K562 (cell line): ENCODE data around the gene MAD1L1. TPM values are rescaled to one million over a fixed set of nuclear protein-coding genes. Genes with fewer than 3 reads are reported as not detected.
A peak's percentile ranks its signal among the peaks of the same experiment; 100 is the strongest.

Source experiments
- ATAC-seq: fragments of 200-7000 bp; cut with Tn5 transposase; 3 replicates; pipeline ENCODE4 v1.9.1; 2020; ENCODE audit warnings: moderate library complexity
- BruUV-seq: library from RNA; stranded (reverse); fragments of 400-500 nt; replicated peaks from 2 replicates; lab custom pipeline; 2021; lab: Mats Ljungman, UMichigan
- CTCF ChIA-PET: fragments of 300-600 bp; formaldehyde crosslinking; extraction: SDS; loops from one replicate; lab custom pipeline; 2021; ENCODE audit warnings: low intra/inter-chr PET ratio; lab: Yijun Ruan, JAX
- POLR2A ChIA-PET: fragments of 300-600, 350-650 bp; sonication (Branson Sonifier 250); formaldehyde crosslinking; extraction: SDS; loops from one replicate; lab custom pipeline; 2021; ENCODE audit warnings: antibody characterized with exemption, inconsistent platforms; lab: Yijun Ruan, JAX
- DNase-seq, 4 experiments: peaks; one replicate each; pipeline versions ENCODE4 v3.0.0 to v3.0.0-alpha.2; 2011 to 2018; ENCODE audit warnings: low spot score in 3 of 4, mixed read lengths in 3 of 4; ENCODE audit errors: extremely low read depth in 1 of 4
- FAIRE-seq: peaks from 2 replicates; lab custom pipeline; 2011; peaks lifted over from hg19 to GRCh38; lab: Jason Lieb, UNC
- H2AFZ ChIP-seq: 2 replicates; pipeline ENCODE4 v1.6.0; 2011; ENCODE audit warnings: low read depth, low read length, control low read depth, inconsistent platforms
- H3K27ac ChIP-seq: fragments of 200-600 bp; 3 replicates; pipeline ENCODE4 v1.8.0; 2011; ENCODE audit warnings: low read depth, mild to moderate bottlenecking, control low read depth, inconsistent platforms, low read length, moderate library complexity, mixed read lengths; ENCODE audit errors: extremely low read depth
- H3K27me3 ChIP-seq, 2 experiments: fragments of 300-600 bp in 1 of 2; 2 replicates in 1 of 2; 3 replicates in 1 of 2; pipeline versions ENCODE4 v1.6.0 to v1.8.0; 2011; ENCODE audit warnings: inconsistent platforms in 2 of 2, low read length in 2 of 2, mild to moderate bottlenecking in 1 of 2, mixed read lengths in 1 of 2, moderate library complexity in 1 of 2; ENCODE audit not compliant: control insufficient read depth in 2 of 2, insufficient read depth in 2 of 2
- H3K36me3 ChIP-seq: fragments of 300-600 bp; 3 replicates; pipeline ENCODE4 v1.8.0; 2011; ENCODE audit warnings: mild to moderate bottlenecking, low read length, inconsistent platforms; ENCODE audit not compliant: control insufficient read depth, insufficient read depth
- H3K4me1 ChIP-seq, 2 experiments: fragments of 200-600 bp in 1 of 2; replicated peaks in 1 of 2; 2 replicates in 1 of 2; 3 replicates in 1 of 2; pipeline versions ENCODE4 v1.5.1 to v1.8.0; 2011; ENCODE audit warnings: inconsistent platforms in 2 of 2, low read length in 2 of 2, mild to moderate bottlenecking in 1 of 2, mixed read lengths in 1 of 2, moderate library complexity in 1 of 2; ENCODE audit not compliant: control insufficient read depth in 2 of 2, insufficient read depth in 2 of 2
- H3K4me2 ChIP-seq: 2 replicates; pipeline ENCODE4 v1.6.1; 2011; ENCODE audit warnings: low read length, control low read depth, inconsistent platforms, mixed read lengths; ENCODE audit not compliant: insufficient read depth
- H3K4me3 ChIP-seq: fragments of 200-600 bp; sonication (generic), shearing (Covaris generic); 2 replicates; pipeline ENCODE4 v1.5.1; 2016; ENCODE audit warnings: control low read depth, inconsistent platforms
- H3K79me2 ChIP-seq: fragments of 200-600 bp; 3 replicates; pipeline ENCODE4 v1.8.0; 2011; ENCODE audit warnings: low read length, inconsistent platforms; ENCODE audit not compliant: control insufficient read depth, insufficient read depth
- H3K9ac ChIP-seq, 2 experiments: 2 replicates each; pipeline versions ENCODE4 v1.6.0 to v1.6.1; 2011; ENCODE audit warnings: low read depth in 2 of 2, low read length in 2 of 2, control low read depth in 1 of 2, inconsistent platforms in 1 of 2, mild to moderate bottlenecking in 1 of 2, mixed read lengths in 1 of 2; ENCODE audit not compliant: insufficient read depth in 1 of 2
- H3K9me1 ChIP-seq: one replicate; pipeline ENCODE4 v1.6.0; 2011; ENCODE audit warnings: inconsistent platforms, mild to moderate bottlenecking, low read length, moderate library complexity; ENCODE audit not compliant: control insufficient read depth, insufficient read depth
- H3K9me3 ChIP-seq: replicated peaks from 2 replicates; pipeline ENCODE4 v1.5.1; 2011; ENCODE audit warnings: low read depth, low read length, inconsistent platforms; ENCODE audit not compliant: control insufficient read depth, insufficient read depth
- H4K20me1 ChIP-seq: replicated peaks from 2 replicates; pipeline ENCODE4 v1.6.1; 2011; ENCODE audit warnings: low read length, inconsistent platforms, mixed read lengths; ENCODE audit not compliant: control insufficient read depth, insufficient read depth
- HNRNPK ChIP-seq: fragments of 200-400 bp; formaldehyde crosslinking; IDR thresholded peaks from one replicate; pipeline ENCODE4 v1.6.1; 2018; ENCODE audit warnings: mild to moderate bottlenecking, low read depth, low read length; ENCODE audit not compliant: poor library complexity, severe bottlenecking
- POLR2G ChIP-seq: fragments of 200-400 bp; formaldehyde crosslinking; IDR thresholded peaks from 2 replicates; pipeline ENCODE4 v1.6.1; 2017; ENCODE audit warnings: low read depth, mild to moderate bottlenecking, antibody characterized with exemption, low read length, moderate library complexity
- RBM22 ChIP-seq: fragments of 200-400 bp; formaldehyde crosslinking; IDR thresholded peaks from 2 replicates; pipeline ENCODE4 v1.6.1; 2018; ENCODE audit warnings: low read length, low read depth; ENCODE audit not compliant: poor library complexity, severe bottlenecking
- RCOR1 ChIP-seq, 2 experiments: IDR thresholded peaks; 2 replicates each; pipeline ENCODE4 v1.6.1; 2012; ENCODE audit warnings: low read depth in 2 of 2, low read length in 2 of 2, borderline replicate concordance in 1 of 2, improper control_type of control experiment in 1 of 2
- ZNF23 ChIP-seq: fragments of 250-450 bp; sonication (Bioruptor Pico); IDR thresholded peaks from 2 replicates; pipeline ENCODE4 v1.4.0; 2020; ENCODE audit warnings: mild to moderate bottlenecking
- WGBS: fragments of 100-300 bp; shearing (Covaris generic); methylation state at CpG from one replicate; pipeline ENCODE4 v1.1.6; 2016; ENCODE audit warnings: low coverage, mixed read lengths; ENCODE audit not compliant: insufficient coverage; ENCODE audit errors: missing lambda C conversion rate; 5-methylcytosine and 5-hydroxymethylcytosine counted together
- in situ Hi-C: fragments of 300-500 bp; cut with MboI; formaldehyde crosslinking; loops from 4 replicates; pipeline ENCODE4 v1.15.0; 2018; ENCODE audit warnings: inconsistent platforms, mixed read lengths
- intact Hi-C: fragments of 100-400 bp; cut with micrococcal nuclease; formaldehyde crosslinking; loops from 2 replicates; pipeline ENCODE4 v1.14.2; 2022
- polyA plus RNA-seq, 8 experiments: library from polyadenylated mRNA; depleted of rRNA in 4 of 8; stranded (reverse) in 5 of 8; unstranded in 3 of 8; fragments of >200 nt; fragmentation: Nextera tagmentation in 2 of 8; fragmentation: Illumina TruSeq in 1 of 8; extraction: Ambion mirVana in 2 of 8; extraction: Trizol in 1 of 8; gene quantifications; 2 replicates each; pipeline versions ENCODE4 v1.2.1 to v1.2.3, GENCODE V29; 2011 to 2014; ENCODE audit warnings: inconsistent platforms in 1 of 8, missing spikeins in 1 of 8
- total RNA-seq, 7 experiments: library from RNA; depleted of rRNA in 6 of 7; stranded (reverse); fragments of >200 nt in 6 of 7; fragmentation: Illumina TruSeq in 2 of 7; extraction: Trizol in 2 of 7; gene quantifications; 2 replicates each; pipeline versions ENCODE4 v1.2.1 to v1.2.3, GENCODE V29; 2011 to 2021; ENCODE audit warnings: low replicate concordance in 1 of 7
- TF ChIP-seq, protein P1 (sequence below), 3 experiments: IDR thresholded peaks in 2 of 3; conservative IDR thresholded peaks in 1 of 3; 2 replicates each; pipeline ENCODE4 v1.5.1; 2011 to 2012; ENCODE audit warnings: low read length in 3 of 3, mild to moderate bottlenecking in 3 of 3, control low read depth in 2 of 3, improper control_type of control experiment in 1 of 3, inconsistent platforms in 1 of 3, low read depth in 1 of 3, mixed read lengths in 1 of 3, moderate library complexity in 1 of 3; ENCODE audit not compliant: insufficient read depth in 2 of 3

MAD1L1 gene
- total and polyA plus RNA-seq, 9 of the 15 experiments (the other 6 are each of a cell fraction or from before 2014, with no cell fraction given): 1.7 to 89.7 (median 18.0) TPM

GRCh38 chr7:1813394-1814088 lies 419.2 kb downstream of the MAD1L1 start:
- no peak for FAIRE-seq
- no peak for DNase-seq
- intact Hi-C loops (no loop called here), in situ Hi-C loops (no loop called here)
- Histone ChIP-seq H3K9me1 (no peaks in the 10 kb centered on the region), H4K20me1 (no peaks in the 10 kb centered on the region), H3K4me1 (peaks cover 0 to 71% of the 10 kb centered on the region in 2 experiments; a peak in 4 of 5 replicates), H3K36me3 (peaks cover 16% of the 10 kb centered on the region; the same call in 2 of the 3 replicates), H3K9ac (peak overlapping the region in 1 of 2 experiments; percentile 20; a peak in 1 of 4 replicates), H3K4me2 (no peak overlapping the region), H3K9me3 (0 out of 2 replicates have a peak, but pooled peaks cover 3% of the 10 kb centered on the region), H3K27ac (no peak overlapping the region), H2AFZ (no peak overlapping the region), H3K27me3 (no peaks in the 10 kb centered on the region; a peak in 1 of 5 replicates), H3K79me2 (no peaks in the 10 kb centered on the region), H3K4me3 (no peak overlapping the region)
- peak; percentile 23; the same call in 1 of the 3 replicates for ATAC-seq
- BruUV-seq: no TSS peak
- ChIA-PET POLR2A (no interaction called here), CTCF (no interaction called here)
- no peak for TF ChIP-seq ZNF23 (CRISPR knock-in tag)
- TF ChIP-seq HNRNPK: no peak
- TF ChIP-seq, protein P1, sequence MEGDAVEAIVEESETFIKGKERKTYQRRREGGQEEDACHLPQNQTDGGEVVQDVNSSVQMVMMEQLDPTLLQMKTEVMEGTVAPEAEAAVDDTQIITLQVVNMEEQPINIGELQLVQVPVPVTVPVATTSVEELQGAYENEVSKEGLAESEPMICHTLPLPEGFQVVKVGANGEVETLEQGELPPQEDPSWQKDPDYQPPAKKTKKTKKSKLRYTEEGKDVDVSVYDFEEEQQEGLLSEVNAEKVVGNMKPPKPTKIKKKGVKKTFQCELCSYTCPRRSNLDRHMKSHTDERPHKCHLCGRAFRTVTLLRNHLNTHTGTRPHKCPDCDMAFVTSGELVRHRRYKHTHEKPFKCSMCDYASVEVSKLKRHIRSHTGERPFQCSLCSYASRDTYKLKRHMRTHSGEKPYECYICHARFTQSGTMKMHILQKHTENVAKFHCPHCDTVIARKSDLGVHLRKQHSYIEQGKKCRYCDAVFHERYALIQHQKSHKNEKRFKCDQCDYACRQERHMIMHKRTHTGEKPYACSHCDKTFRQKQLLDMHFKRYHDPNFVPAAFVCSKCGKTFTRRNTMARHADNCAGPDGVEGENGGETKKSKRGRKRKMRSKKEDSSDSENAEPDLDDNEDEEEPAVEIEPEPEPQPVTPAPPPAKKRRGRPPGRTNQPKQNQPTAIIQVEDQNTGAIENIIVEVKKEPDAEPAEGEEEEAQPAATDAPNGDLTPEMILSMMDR (IDR thresholded peaks at IDR 0.05 in 2 of 3, conservative IDR thresholded peaks at IDR 0.05 in 1 of 3; ENCODE audit: insufficient read depth in 2 of 3, low read depth in 1 of 3, low read length in 3 of 3): peak in 1 of 3 experiments; percentile 26; a peak in 1 of 6 replicates
- peak; percentile 0; the same call in 1 of the 2 replicates for TF ChIP-seq POLR2G
- no peak for TF ChIP-seq RCOR1 (IDR thresholded peaks at IDR 0.05; ENCODE audit: borderline replicate concordance in 1 of 2, low read depth in 2 of 2, low read length in 2 of 2)
- peak; percentile 12 for TF ChIP-seq RBM22
- 79% methylated on average over 17 of the region's 18 CpGs for WGBS
